HUES6 (cell line): ENCODE data around the gene TDRD7.

ENCODE experiments used
- H3K27ac ChIP-seq: 2 replicates; pipeline ENCODE4 v1.7.0; 2013; ENCODE audit warnings: low read depth, mild to moderate bottlenecking, low read length, inconsistent platforms
- H3K27me3 ChIP-seq: 2 replicates; pipeline ENCODE4 v1.6.1; 2013; ENCODE audit warnings: low read length; ENCODE audit not compliant: control insufficient read depth, insufficient read depth
- H3K36me3 ChIP-seq: 2 replicates; pipeline ENCODE4 v1.6.1; 2013; ENCODE audit warnings: low read length; ENCODE audit not compliant: control insufficient read depth, insufficient read depth
- H3K4me1 ChIP-seq: 2 replicates; pipeline ENCODE4 v1.6.1; 2013; ENCODE audit warnings: low read length; ENCODE audit not compliant: control insufficient read depth, insufficient read depth
- H3K4me3 ChIP-seq: 2 replicates; pipeline ENCODE4 v1.5.1; 2013; ENCODE audit warnings: low read depth, low read length
- H3K9ac ChIP-seq: one replicate; pipeline ENCODE4 v1.6.1; 2013; ENCODE audit warnings: mild to moderate bottlenecking, low read length
- H3K9me3 ChIP-seq: 2 replicates; pipeline ENCODE4 v1.6.1; 2013; ENCODE audit warnings: low read depth, low read length; ENCODE audit not compliant: control insufficient read depth, insufficient read depth

The TDRD7 gene

DNA sequence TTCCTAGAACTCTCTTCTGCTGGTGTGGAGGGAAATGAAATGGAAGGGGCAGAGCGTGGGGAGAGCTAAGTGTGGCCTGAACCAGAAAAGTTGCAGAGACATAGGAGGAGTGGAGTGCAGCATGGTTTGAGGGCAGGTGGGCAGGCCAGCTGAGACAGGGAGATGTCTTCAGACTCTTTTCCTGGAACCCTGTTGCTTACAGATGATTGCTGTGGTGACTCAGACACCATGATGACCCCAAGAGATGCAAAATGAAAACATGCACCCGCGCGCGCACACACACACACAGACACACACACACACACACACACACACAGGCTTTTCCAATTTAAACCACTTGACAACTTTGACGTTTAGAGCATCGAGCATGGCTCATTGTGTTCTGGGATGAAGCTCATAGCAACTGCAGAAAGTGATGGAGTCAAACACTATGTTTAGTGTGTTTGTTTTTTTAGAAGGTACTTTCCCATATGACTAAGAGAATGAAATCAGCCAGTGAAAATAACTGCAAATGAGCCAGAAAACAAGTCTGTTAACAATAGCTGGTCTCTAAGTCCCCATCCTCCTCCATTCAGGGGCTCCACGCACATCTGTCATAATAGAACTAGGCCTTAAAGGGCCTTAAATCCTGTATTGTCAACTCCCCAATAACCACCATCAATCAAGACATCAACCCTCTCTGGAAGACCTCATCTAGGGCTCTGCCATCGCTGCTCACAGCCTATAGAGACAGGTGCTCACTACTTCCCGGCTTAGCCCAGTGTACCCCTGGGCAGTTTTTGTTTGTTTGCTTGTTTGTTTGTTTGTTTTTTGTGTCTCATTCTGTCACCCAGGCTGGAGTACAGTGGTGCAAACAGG is 99.1 kb downstream of the TDRD7 start:
- H3K4me1 ChIP-seq: no peaks in the 10 kb centered on the region
- peaks cover 9% of the 10 kb centered on the region for H3K27me3 ChIP-seq
- no peak overlapping the region for H3K9ac ChIP-seq
- H3K27ac ChIP-seq: no peak overlapping the region
- no peaks in the 10 kb centered on the region for H3K36me3 ChIP-seq
- no peaks in the 10 kb centered on the region; the same call in 1 of the 2 replicates for H3K9me3 ChIP-seq
- no peak overlapping the region for H3K4me3 ChIP-seq

DNA sequence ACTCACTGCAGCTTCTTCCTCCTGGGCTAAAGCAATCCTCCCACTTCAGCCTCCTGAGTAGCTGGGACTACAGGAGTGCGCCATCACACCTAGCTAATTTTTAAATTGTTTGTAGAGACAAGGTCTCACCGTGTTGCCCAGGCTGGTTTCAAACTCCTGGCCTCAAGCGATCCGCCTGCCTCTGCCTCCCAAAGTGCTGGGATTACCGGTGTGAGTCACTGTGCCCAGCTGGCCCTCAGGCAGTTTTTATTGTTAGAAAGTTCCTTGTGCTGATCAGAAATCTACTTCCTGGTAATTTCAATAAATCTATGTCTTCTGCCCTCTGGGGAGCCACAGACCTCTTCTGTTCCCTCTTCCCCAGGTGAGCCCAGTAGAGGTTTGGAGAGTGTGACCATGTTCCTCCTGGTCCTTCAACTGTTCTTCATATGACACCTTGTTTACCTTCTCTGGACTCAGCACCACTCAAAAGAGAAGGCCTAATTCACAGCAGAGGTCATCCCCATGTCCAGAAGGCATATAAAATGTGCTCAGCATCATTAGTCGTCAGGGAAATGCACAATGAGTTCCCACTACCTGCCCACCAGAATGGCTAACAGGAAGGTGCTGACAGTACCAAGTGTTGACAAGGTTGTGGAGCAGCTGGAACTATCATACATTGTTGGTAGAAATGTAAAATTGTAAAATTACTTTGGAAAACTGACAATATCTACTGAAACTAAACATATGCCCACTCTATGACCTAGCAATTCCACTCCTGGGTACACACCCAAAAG is 99.9 kb downstream of the TDRD7 start:
- Histone ChIP-seq H3K36me3 (no peaks in the 10 kb centered on the region), H3K9ac (no peak overlapping the region), H3K4me1 (peaks cover 4% of the 10 kb centered on the region; the same call in 1 of the 2 replicates), H3K4me3 (no peak overlapping the region), H3K9me3 (no peaks in the 10 kb centered on the region; the same call in 1 of the 2 replicates), H3K27me3 (0 out of 2 replicates have a peak, but pooled peaks cover 3% of the 10 kb centered on the region), H3K27ac (no peak overlapping the region)

DNA sequence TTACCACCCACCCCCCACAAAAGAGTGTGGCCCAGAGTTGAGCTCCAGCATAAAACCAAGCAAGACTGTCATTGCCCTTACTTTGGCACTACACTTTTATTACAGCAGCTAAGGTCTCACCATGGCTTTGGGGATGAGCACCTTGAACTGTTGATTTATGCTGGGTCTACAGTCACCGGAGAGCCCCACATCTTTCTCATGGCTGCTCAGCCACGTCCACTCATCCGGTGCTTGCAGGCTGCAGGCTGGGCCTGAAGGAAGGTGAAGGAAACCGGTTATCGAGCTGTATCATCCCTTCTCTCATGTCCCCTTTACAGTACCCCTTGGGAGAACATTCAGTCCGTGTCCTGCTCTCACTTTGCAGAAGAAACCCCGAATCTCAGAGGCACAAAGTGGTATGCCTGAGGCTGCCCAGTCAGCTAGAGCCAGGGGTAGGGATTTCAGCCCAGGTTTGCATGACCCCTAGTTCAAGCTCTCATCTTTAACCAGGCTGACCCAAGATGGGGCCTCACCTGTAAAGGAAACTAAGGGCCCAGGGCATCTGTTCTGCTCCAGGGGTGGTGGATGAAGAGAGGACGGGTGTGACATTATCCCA is 101.2 kb downstream of the TDRD7 start:
- Histone ChIP-seq H3K9me3 (no peaks in the 10 kb centered on the region; the same call in 1 of the 2 replicates), H3K4me3 (no peak overlapping the region), H3K4me1 (peaks cover 4% of the 10 kb centered on the region; the same call in 1 of the 2 replicates), H3K27me3 (no peaks in the 10 kb centered on the region), H3K36me3 (no peaks in the 10 kb centered on the region), H3K9ac (no peak overlapping the region), H3K27ac (no peak overlapping the region)

DNA sequence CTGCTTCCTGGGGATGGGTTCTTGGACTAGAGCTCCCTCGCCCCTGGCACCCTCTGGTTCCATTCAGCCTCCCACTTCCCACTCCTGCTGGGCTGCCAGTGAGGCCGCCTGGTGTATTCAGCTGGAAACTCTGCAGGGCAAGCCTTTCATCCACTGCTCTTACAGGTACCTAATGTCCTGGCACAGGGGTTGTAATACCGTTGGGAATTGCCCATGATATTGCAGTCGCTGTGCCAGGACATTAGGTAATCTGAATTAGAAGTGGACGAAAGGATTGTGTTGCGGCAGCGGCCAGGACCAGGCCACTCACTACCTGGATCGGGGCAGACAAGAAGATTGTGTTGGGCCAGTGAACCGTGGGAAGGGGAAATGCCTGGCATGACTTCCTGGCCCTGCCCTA is 102.6 kb downstream of the TDRD7 start:
- H3K27ac ChIP-seq: no peak overlapping the region
- H3K9ac ChIP-seq: no peak overlapping the region
- H3K4me3 ChIP-seq: no peak overlapping the region
- H3K27me3 ChIP-seq: no peaks in the 10 kb centered on the region
- H3K4me1 ChIP-seq: peaks cover 4% of the 10 kb centered on the region; the same call in 1 of the 2 replicates
- H3K9me3 ChIP-seq: no peaks in the 10 kb centered on the region; the same call in 1 of the 2 replicates
- no peaks in the 10 kb centered on the region for H3K36me3 ChIP-seq

DNA sequence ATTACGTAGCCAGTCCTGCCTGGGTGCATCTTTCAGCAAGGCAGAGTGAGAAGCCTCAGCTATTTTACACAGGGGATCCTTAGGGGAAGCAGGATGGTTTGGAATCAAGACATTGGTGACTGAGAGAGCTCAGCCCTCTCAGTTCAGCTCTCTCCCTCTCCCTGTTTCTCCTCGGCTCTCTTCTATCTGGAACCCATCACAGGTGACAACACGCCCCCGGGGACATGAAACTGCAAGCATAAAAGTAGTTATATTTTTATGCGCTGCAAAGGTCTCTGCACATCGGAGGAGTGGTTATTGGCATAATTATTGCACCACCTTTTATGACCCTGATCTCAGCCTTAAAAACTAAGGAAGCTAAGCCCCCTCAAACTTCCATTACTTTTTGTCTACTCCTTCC is 103.8 kb downstream of the TDRD7 start:
- Histone ChIP-seq H3K4me1 (peaks cover 4% of the 10 kb centered on the region; the same call in 1 of the 2 replicates), H3K9ac (no peak overlapping the region), H3K4me3 (no peak overlapping the region), H3K27ac (no peak overlapping the region), H3K9me3 (no peaks in the 10 kb centered on the region; the same call in 1 of the 2 replicates), H3K36me3 (no peaks in the 10 kb centered on the region), H3K27me3 (no peaks in the 10 kb centered on the region)

DNA sequence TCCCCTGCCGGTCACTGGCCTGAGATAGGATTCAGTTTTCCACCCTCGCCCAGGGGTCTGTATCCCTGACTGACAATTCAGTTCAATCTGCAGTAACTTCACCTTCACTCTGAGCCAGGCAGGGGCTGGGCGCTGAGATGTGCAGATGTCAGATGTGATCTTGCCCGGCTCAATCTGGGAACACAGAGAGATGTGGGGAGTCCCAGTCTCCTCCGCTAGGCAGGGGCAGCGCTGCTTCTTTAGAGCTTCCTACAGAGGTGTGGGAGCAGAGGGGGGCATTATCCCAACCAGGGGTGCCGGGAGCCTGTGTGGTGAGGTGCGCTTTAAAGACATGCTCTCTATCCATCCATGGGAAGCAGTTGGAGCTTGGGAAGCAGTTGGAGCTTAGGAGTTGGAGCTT is 104.2 kb downstream of the TDRD7 start:
- Histone ChIP-seq H3K9ac (no peak overlapping the region), H3K4me3 (no peak overlapping the region), H3K9me3 (no peaks in the 10 kb centered on the region; the same call in 1 of the 2 replicates), H3K36me3 (no peaks in the 10 kb centered on the region), H3K4me1 (peaks cover 4% of the 10 kb centered on the region; the same call in 1 of the 2 replicates), H3K27me3 (no peaks in the 10 kb centered on the region), H3K27ac (no peak overlapping the region)

DNA sequence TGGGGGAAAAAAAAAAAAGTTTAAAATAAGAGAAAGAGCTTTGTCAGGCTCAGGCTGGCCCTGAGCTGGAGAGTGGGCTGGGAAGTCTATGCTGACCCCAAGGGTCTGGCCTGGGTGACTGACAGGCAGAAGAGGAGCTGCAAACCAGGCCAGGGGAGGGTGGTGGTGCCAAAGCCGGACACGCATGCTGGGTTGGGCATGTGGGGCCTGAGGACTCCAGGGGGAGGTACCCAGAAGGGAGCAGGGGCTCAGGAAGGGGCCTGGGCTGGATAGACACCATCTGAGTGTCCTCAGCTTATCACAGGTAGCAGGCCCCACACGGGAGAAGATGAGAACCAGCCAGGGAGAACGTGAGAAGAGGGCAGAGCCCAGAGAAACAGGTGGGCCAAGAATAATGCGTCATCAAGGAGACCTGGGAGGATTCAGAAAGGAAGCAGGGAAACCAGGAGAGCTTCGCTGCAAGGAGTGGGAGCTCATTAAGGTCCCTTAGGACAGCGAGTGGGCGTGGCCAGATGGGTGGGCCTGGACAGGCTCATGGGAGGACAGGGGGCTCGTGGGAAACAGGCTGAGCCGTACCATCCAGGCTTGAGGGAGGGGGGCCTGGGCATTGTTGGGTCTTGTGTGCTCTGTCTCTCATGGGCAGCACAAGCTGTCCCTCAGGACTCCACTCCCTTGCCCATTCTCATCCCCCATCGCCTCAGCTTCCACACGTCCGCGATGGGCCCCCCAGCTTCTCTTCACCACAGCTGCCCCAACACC is 105.6 kb downstream of the TDRD7 start:
- Histone ChIP-seq H3K27me3 (no peaks in the 10 kb centered on the region), H3K27ac (no peak overlapping the region), H3K9me3 (no peaks in the 10 kb centered on the region), H3K4me1 (peaks cover 4% of the 10 kb centered on the region; the same call in 1 of the 2 replicates), H3K9ac (no peak overlapping the region), H3K4me3 (no peak overlapping the region), H3K36me3 (no peaks in the 10 kb centered on the region)

DNA sequence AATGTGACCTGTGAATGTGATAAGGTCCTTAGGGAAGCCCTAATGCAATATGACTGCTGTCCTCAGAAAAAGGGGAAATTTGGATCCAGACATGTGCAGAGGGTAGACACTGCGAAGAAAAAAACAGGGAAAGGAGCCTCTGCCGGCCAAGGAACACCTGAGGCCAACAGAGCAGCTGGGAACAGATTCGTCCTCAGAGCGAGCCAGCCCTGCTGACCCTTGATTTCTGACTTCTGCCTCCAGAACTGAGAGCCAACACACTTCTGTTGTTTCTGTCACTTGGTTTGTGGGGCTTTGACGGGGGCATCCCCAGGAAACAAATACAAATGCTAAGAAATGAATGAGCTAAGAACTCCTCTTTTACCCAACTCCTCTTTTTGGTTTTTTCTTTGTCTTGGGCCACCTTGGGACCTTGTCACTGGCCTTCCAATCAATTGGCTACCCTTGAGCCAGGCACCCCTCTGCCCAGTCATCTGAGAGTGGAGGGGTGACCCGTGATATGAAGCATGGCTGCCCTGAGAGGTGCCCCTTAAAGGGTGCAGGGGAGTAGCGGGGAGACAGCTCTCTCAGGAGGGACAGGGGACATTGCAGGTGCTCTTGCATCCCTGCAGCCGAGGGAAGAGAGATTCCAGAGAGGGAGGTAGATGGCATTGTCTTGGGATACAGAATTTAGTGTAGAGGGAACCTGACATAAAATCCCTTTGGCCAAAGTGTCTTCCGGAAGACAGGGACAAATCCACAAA is 106.4 kb downstream of the TDRD7 start:
- no peaks in the 10 kb centered on the region for H3K27me3 ChIP-seq
- no peak overlapping the region for H3K27ac ChIP-seq
- no peaks in the 10 kb centered on the region for H3K9me3 ChIP-seq
- H3K4me3 ChIP-seq: no peak overlapping the region
- H3K4me1 ChIP-seq: peaks cover 4% of the 10 kb centered on the region; the same call in 1 of the 2 replicates
- H3K36me3 ChIP-seq: no peaks in the 10 kb centered on the region
- H3K9ac ChIP-seq: no peak overlapping the region

DNA sequence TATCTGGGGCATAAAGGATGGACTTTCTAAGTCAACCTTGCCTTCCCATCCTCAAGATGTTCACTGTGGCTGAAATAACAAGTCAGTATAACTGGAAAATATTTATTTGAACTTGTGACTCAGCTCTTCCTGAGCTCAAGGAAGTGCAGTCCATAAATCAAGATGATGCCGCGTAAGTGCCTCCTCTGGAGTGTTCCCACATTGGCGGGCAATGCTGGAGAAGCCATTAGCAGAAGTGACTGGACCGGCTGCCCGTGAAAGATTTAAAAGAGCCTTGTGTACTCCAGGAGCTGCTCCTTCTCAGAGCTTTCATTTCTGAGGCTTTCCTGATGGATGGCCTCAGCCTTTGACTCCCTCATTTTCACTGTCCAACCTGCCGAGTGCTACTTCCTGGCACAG is 107.0 kb downstream of the TDRD7 start:
- Histone ChIP-seq H3K9ac (no peak overlapping the region), H3K4me1 (peaks cover 4% of the 10 kb centered on the region; the same call in 1 of the 2 replicates), H3K27ac (no peak overlapping the region), H3K27me3 (no peaks in the 10 kb centered on the region), H3K36me3 (no peaks in the 10 kb centered on the region), H3K9me3 (no peaks in the 10 kb centered on the region), H3K4me3 (no peak overlapping the region)
